ENCODE measurements around the gene SPRY4.

DNA sequence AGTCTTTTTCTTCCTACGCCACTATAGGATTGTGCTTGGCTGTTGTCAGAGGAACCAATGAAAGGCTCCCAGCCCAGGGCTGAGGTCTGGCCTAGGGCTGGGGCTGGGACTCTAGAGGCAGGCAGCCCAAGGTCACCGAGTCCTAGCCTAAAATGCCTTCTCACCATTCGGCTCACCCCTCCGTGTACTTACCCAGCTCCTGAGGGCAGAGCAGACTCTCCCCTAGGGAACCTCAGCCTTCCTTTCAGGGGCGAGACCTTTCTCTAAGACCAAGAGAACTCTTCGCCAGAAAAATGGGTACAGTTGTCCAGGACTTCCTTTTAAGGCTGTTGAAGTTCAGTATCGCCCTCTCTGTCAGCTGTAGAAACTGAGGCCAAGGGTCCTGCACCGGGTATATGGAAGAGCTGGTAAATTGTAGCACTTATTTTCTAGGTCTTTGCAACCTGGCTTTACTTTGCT is 1.7 kb upstream of the SPRY4 start:
- TF ChIP-seq POLR2AphosphoS5 (IDR thresholded peaks at IDR 0.05; ENCODE audit: borderline replicate concordance, low read depth, low read length) (no peak), EZH2 (IDR thresholded peaks at IDR 0.05) (no peak)

Data from SK-N-MC (cell line).